ENCODE results near the gene NEGR1. TPM values are rescaled to one million over a fixed set of nuclear protein-coding genes. Genes with fewer than 3 reads are reported as not detected.
A peak's percentile ranks its signal among the peaks of the same experiment; 100 is the strongest.
"Not testable (repeated sequence)": the region's sequence is repeated elsewhere in the genome, so short reads cannot be mapped to it uniquely, and the experiment has no call there.

Gene NEGR1
- total and polyA plus RNA-seq, 8 donors: 1.2 to 35.4 (median 7.7) TPM

DNA sequence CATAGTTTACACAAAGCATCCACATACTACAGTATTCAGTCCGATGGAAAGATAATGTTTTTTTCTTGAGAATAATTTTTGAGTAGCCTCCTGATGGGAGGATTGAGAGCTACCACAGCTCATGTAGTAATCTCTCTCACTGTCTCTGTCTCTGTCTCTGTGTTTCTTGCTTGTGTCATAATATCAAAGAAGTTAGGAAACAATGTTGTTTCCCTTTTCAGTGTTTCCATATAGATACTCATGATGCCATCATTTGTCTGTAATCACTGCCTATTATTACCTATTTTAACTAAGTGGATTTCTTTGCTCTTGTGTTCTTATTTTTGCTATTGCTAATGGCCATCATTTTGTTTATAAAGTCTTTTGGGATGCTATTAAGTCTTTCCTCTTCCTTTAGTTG is 367.7 kb downstream of the NEGR1 start:
- intact Hi-C loops (cut with DNase I; ENCODE audit: low total_unique reads): no loop called here
- TF ChIP-seq POLR2AphosphoS5 (IDR thresholded peaks at IDR 0.05): no peak
- no peak for TF ChIP-seq EP300 (IDR thresholded peaks at IDR 0.05)
- TF ChIP-seq POLR2A (IDR thresholded peaks at IDR 0.05): no peak
- TF ChIP-seq, protein P1, sequence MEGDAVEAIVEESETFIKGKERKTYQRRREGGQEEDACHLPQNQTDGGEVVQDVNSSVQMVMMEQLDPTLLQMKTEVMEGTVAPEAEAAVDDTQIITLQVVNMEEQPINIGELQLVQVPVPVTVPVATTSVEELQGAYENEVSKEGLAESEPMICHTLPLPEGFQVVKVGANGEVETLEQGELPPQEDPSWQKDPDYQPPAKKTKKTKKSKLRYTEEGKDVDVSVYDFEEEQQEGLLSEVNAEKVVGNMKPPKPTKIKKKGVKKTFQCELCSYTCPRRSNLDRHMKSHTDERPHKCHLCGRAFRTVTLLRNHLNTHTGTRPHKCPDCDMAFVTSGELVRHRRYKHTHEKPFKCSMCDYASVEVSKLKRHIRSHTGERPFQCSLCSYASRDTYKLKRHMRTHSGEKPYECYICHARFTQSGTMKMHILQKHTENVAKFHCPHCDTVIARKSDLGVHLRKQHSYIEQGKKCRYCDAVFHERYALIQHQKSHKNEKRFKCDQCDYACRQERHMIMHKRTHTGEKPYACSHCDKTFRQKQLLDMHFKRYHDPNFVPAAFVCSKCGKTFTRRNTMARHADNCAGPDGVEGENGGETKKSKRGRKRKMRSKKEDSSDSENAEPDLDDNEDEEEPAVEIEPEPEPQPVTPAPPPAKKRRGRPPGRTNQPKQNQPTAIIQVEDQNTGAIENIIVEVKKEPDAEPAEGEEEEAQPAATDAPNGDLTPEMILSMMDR (IDR thresholded peaks at IDR 0.05): no peak

GRCh38 chr1:71908871-71909390 is 373.4 kb downstream of the NEGR1 start:
- Histone ChIP-seq H3K9me3 (no peaks in the 10 kb centered on the region), H3K4me3 (no peak overlapping the region), H3K27me3 (no peaks in the 10 kb centered on the region), H3K27ac (peak overlapping the region in 1 of 5 donors; percentile 24), H3K36me3 (no peaks in the 10 kb centered on the region), H3K4me1 (peaks cover 0 to 5% (median 0%) of the 10 kb centered on the region in 4 donors)
- no peak for DNase-seq
- TF ChIP-seq EP300 (IDR thresholded peaks at IDR 0.05): no peak
- TF ChIP-seq POLR2AphosphoS5 (IDR thresholded peaks at IDR 0.05): no peak
- TF ChIP-seq POLR2A (IDR thresholded peaks at IDR 0.05): no peak
- TF ChIP-seq, protein P1 (IDR thresholded peaks at IDR 0.05): no peak
- WGBS, 5 donors: 48 to 64% (median 63%) methylated on average over 1 of the region's 1 CpG
- intact Hi-C loops (cut with DNase I; ENCODE audit: low total_unique reads): no loop called here

More for the DNA sequence above, 367.7 kb downstream of the NEGR1 start:
- no peaks in the 10 kb centered on the region for H3K27me3 ChIP-seq
- DNase-seq: no peak
- 64 to 90% (median 78%) methylated on average over 1 of the region's 1 CpG for WGBS, 5 donors
- no peaks in the 10 kb centered on the region for H3K36me3 ChIP-seq
- H3K4me1 ChIP-seq: peaks cover 0 to 9% (median 0%) of the 10 kb centered on the region in 4 donors
- H3K9me3 ChIP-seq: no peaks in the 10 kb centered on the region
- no peak overlapping the region for H3K4me3 ChIP-seq
- H3K27ac ChIP-seq: no peak overlapping the region

DNA sequence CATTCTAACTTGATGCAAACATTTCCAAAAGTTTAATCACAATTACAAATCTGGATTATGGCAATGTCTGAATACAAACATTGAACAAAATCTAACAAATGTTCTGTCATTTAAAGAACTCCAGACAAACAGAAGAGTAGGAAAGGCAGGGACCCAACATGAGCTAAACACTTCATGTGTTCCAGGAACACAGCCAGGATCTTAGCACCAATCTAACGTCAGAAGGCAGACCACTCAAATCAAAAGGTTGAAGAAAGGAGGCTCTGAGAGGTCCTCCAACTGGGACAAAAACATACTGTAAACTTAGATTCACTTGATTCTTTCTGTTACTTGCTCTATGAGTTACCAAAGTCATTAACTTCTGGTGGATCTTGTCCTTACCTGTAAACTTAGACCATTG is 374.0 kb downstream of the NEGR1 start:
- 19 to 31% (median 26%) methylated on average over 1 of the region's 1 CpG for WGBS, 5 donors
- Histone ChIP-seq H3K4me3 (no peak overlapping the region), H3K4me1 (peaks cover 0 to 5% (median 0%) of the 10 kb centered on the region in 4 donors), H3K36me3 (no peaks in the 10 kb centered on the region), H3K27me3 (no peaks in the 10 kb centered on the region), H3K9me3 (no peaks in the 10 kb centered on the region), H3K27ac (no peak overlapping the region)
- TF ChIP-seq POLR2A (IDR thresholded peaks at IDR 0.05): no peak
- TF ChIP-seq, protein P1 (IDR thresholded peaks at IDR 0.05): no peak
- TF ChIP-seq EP300 (IDR thresholded peaks at IDR 0.05): no peak
- TF ChIP-seq POLR2AphosphoS5 (IDR thresholded peaks at IDR 0.05): no peak
- DNase-seq: peak in 1 of 2 donors; percentile 66
- intact Hi-C loops (cut with DNase I; ENCODE audit: low total_unique reads): no loop called here

DNA sequence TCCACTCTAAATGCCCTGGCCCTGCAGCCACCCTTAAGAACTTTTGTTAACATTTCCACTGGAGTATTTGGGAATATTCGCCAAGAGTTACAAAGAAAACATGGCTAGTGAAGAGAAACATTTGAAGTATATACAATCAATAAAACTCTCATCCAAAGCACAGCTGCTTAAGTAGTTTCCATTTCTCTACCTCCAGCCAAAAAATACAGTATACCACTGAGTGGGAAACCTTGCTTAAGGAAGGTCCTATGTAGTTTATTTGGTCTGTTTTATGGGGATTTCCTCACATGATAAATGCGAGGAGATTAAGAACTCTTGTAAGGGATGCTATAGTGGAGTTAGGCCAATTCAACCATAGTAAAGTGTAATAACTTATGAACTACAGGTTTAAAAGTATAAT is 382.5 kb downstream of the NEGR1 start:
- H3K9me3 ChIP-seq: no peaks in the 10 kb centered on the region
- no peak overlapping the region for H3K27ac ChIP-seq
- no peaks in the 10 kb centered on the region for H3K27me3 ChIP-seq
- 54 to 75% (median 72%) methylated on average over 2 of the region's 2 CpGs for WGBS, 5 donors
- H3K4me3 ChIP-seq: no peak overlapping the region
- no peak for DNase-seq
- intact Hi-C loops (cut with DNase I; ENCODE audit: low total_unique reads): no loop called here
- no peak for TF ChIP-seq POLR2AphosphoS5 (IDR thresholded peaks at IDR 0.05)
- no peak for TF ChIP-seq EP300 (IDR thresholded peaks at IDR 0.05)
- TF ChIP-seq, protein P1 (IDR thresholded peaks at IDR 0.05): no peak
- no peak for TF ChIP-seq POLR2A (IDR thresholded peaks at IDR 0.05)
- no peaks in the 10 kb centered on the region for H3K4me1 ChIP-seq
- H3K36me3 ChIP-seq: no peaks in the 10 kb centered on the region

DNA sequence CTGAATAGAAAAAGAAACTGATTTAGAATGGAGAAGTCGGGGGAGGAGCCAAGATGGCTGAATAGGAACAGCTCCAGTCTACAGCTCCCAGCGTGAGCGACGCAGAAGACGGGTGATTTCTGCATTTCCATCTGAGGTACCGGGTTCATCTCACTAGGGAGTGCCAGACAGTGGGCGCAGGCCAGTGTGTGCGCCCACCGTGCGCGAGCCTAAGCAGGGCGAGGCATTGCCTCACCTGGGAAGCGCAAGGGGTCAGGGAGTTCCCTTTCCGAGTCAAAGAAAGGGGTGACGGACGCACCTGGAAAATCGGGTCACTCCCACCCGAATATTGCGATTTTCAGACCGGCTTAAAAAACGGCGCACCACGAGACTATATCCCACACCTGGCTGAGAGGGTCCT is 394.2 kb downstream of the NEGR1 start:
- DNase-seq; H3K27me3 ChIP-seq; H3K9me3 ChIP-seq; intact Hi-C loops (cut with DNase I; ENCODE audit: low total_unique reads); H3K36me3 ChIP-seq; H3K4me1 ChIP-seq; H3K4me3 ChIP-seq; H3K27ac ChIP-seq: not testable (repeated sequence)
- 94 to 97% (median 97%) methylated on average over 18 to 23 of the region's 23 CpGs for WGBS, 5 donors

All from stomach (tissue), 9 donors.